ENCODE results near the gene ITK.
"Not testable (repeated sequence)": the region's sequence is repeated elsewhere in the genome, so short reads cannot be mapped to it uniquely, and the experiment has no call there.

The ITK gene

GRCh38 chr5:157198277-157198986, 17.8 kb downstream of the ITK start:
- no peak for DNase-seq (ENCODE audit: low read depth, low spot score)
- H3K4me3 ChIP-seq (ENCODE audit: low read length) = no peak overlapping the region

GRCh38 chr5:157201857-157202256, 21.2 kb downstream of the ITK start:
- H3K4me3 ChIP-seq (ENCODE audit: low read length) = no peak overlapping the region
- DNase-seq (ENCODE audit: low read depth, low spot score) = no peak

- H3K4me3 ChIP-seq (ENCODE audit: low read length) = no peak overlapping the region
- DNase-seq (ENCODE audit: low read depth, low spot score) = no peak
Measured at GRCh38 chr5:157203417-157203816, 22.8 kb downstream of the ITK start.

GRCh38 chr5:157204765-157205164, 24.1 kb downstream of the ITK start:
- DNase-seq (ENCODE audit: low read depth, low spot score) = no peak
- H3K4me3 ChIP-seq (ENCODE audit: low read length) = no peak overlapping the region

GRCh38 chr5:157205708-157206107, 25.1 kb downstream of the ITK start:
- H3K4me3 ChIP-seq (ENCODE audit: low read length) = no peak overlapping the region
- no peak for DNase-seq (ENCODE audit: low read depth, low spot score)

- H3K4me3 ChIP-seq (ENCODE audit: low read length); DNase-seq (ENCODE audit: low read depth, low spot score): not testable (repeated sequence)
Measured at GRCh38 chr5:157210652-157211051, 30.0 kb downstream of the ITK start.

GRCh38 chr5:157212307-157212706, 31.7 kb downstream of the ITK start:
- no peak overlapping the region for H3K4me3 ChIP-seq (ENCODE audit: low read length)
- DNase-seq (ENCODE audit: low read depth, low spot score) = no peak

- DNase-seq (ENCODE audit: low read depth, low spot score) = no peak
- H3K4me3 ChIP-seq (ENCODE audit: low read length) = no peak overlapping the region
Measured at GRCh38 chr5:157213527-157214243, 33.0 kb downstream of the ITK start.

GRCh38 chr5:157214415-157214814, 33.8 kb downstream of the ITK start:
- DNase-seq (ENCODE audit: low read depth, low spot score) = no peak
- H3K4me3 ChIP-seq (ENCODE audit: low read length) = no peak overlapping the region

- no peak overlapping the region for H3K4me3 ChIP-seq (ENCODE audit: low read length)
- DNase-seq (ENCODE audit: low read depth, low spot score) = no peak
Measured at GRCh38 chr5:157214861-157215513, 34.3 kb downstream of the ITK start.

- H3K4me3 ChIP-seq (ENCODE audit: low read length) = no peak overlapping the region
- DNase-seq (ENCODE audit: low read depth, low spot score) = no peak
Measured at GRCh38 chr5:157215514-157216167, 35.0 kb downstream of the ITK start.

GRCh38 chr5:157216391-157217142, 35.9 kb downstream of the ITK start:
- no peak overlapping the region for H3K4me3 ChIP-seq (ENCODE audit: low read length)
- DNase-seq (ENCODE audit: low read depth, low spot score) = no peak

GRCh38 chr5:157217289-157218024, 36.8 kb downstream of the ITK start:
- no peak overlapping the region for H3K4me3 ChIP-seq (ENCODE audit: low read length)
- no peak for DNase-seq (ENCODE audit: low read depth, low spot score)

- H3K4me3 ChIP-seq (ENCODE audit: low read length) = no peak overlapping the region
- DNase-seq (ENCODE audit: low read depth, low spot score) = no peak
Measured at GRCh38 chr5:157219491-157220271, 39.0 kb downstream of the ITK start.

- no peak for DNase-seq (ENCODE audit: low read depth, low spot score)
- H3K4me3 ChIP-seq (ENCODE audit: low read length) = no peak overlapping the region
Measured at GRCh38 chr5:157221959-157222358, 41.3 kb downstream of the ITK start.

- no peak for DNase-seq (ENCODE audit: low read depth, low spot score)
- H3K4me3 ChIP-seq (ENCODE audit: low read length) = no peak overlapping the region
Measured at GRCh38 chr5:157222506-157223230, 42.0 kb downstream of the ITK start.
